HG03095 (cell line): ENCODE results near the gene CSNK1D.
"Not testable (repeated sequence)": the region's sequence is repeated elsewhere in the genome, so short reads cannot be mapped to it uniquely, and the experiment has no call there.

Experiments used
- ATAC-seq: cut with Tn5 transposase; IDR thresholded peaks from one replicate; pipeline ENCODE4 v1.9.1; 2021; ENCODE audit warnings: moderate library complexity; ENCODE audit not compliant: unreplicated experiment

Gene CSNK1D

DNA sequence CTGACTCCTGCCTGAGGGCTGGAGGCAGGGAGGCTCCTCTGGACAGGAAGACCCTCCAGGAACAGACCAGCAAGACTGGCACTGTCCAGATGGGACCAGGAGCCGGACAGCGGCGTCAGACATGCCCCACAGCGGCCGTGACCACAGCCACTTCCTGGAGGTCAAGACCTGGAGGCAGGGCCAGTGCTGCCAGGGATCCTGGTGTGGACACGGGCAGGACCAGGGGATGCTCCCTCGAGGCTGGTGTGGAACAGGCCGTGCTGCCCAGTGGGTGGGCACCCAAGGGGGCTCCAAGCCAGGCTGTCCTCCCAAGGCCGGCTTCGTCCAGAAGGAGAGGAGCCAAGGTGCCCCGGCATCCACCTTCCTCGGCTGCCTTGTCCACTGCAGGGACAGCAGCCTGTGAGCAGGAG lies 56.4 kb downstream of the CSNK1D start:
- ATAC-seq, result no peak

GRCh38 chr17:82216301-82217119 lies 57.0 kb downstream of the CSNK1D start:
- no peak for ATAC-seq

DNA sequence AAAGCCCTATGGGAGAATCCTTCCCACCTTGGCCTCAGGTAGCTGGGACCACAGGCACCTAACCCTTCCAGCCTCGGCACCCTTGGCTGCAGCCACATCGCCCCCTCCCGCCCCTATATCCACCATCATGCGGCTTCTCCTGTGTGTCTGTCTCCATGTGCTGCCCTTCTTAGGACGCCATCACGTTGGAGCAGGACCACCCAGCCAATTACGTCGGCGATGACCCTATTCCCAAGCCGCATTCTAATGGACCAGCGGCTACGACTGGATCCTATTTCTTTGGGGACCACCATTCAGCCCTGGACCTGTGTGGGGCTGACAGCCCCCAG lies 57.6 kb downstream of the CSNK1D start:
- no peak for ATAC-seq

GRCh38 chr17:82215095-82215971 lies 58.2 kb downstream of the CSNK1D start:
- no peak for ATAC-seq

GRCh38 chr17:82214012-82214628 lies 59.4 kb downstream of the CSNK1D start:
- no peak for ATAC-seq

GRCh38 chr17:82213251-82214011 lies 60.1 kb downstream of the CSNK1D start:
- ATAC-seq, result peak; percentile 10

DNA sequence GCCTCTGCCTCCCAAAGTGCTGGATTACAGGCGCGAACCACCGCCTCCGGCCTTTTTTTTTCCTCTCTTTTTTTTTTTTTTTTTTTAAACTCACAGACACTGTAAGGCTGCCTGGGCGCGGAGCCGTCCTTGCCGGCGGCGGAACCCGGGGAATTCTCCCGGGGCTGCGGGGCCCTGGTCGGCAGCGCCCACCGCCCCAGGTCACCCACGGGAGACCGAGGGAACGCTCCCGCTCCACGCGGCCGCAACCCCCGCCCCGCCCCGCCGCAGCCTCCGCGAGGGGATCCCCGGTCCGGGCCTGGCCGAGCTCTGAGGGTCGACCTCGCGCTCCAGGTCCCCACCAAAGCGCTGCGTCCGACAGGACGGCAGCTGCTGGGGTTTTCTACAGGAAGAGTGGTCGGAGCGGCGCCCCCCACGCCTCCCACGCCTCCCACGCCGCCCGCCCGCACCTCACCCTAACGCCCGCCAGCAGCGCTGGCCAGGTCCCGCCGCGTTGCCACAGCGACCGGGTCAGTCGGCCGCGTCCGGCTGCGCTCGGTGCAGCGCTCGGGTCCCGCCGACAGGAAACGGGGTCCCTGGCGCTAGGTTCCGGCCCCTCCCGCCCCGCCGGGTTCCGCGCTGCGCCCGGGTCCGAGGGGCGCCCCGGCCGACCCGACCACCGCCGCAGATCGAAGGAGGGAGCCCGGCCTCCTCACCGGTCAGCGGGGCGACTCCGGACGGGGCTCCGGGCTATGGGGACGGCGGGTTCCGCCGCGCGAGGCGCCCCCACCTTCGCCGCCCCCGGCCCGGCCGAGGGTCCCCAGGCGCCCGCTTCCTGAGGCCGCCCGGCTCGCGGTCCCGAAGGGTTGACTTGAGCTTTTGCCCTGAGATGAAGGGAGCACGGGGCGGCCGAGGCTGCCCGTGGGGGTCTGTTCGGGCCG lies 60.9 kb downstream of the CSNK1D start, which contains the start of gene CCDC57:
CCDC57 (minus strand) TSS at position 512 of the 920 bp plus-strand sequence. CDS start 10,898 bp downstream, outside the sequence.
- ATAC-seq, result peak; percentile 45

GRCh38 chr17:82210655-82211054 lies 62.8 kb downstream of the CSNK1D start:
- not testable (repeated sequence) for ATAC-seq

GRCh38 chr17:82205720-82206508 lies 67.6 kb downstream of the CSNK1D start:
- peak; percentile 73 for ATAC-seq

GRCh38 chr17:82204831-82205719 lies 68.4 kb downstream of the CSNK1D start:
- no peak for ATAC-seq

- no peak for ATAC-seq
These were observed 69.6 kb downstream of the CSNK1D start for GRCh38 chr17:82203920-82204319.

DNA sequence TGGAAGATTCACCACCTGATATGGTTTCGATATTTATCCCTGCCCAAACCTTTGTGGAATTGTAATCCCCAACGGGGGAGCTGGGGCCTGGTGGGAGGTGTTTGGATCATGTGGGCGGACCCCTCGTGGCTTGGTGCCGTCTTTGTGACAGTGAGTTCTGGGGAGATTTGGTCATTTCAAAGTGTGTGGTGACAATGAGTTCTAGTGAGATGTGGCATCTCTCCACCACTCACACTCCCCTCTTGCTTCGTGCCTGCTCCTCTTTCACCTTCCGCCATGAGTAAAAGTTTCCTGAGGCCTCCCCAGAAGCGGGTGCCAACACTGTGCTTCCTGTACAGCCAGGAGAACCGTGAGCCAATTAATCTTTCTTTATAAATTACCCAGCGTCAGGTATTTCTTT lies 70.5 kb downstream of the CSNK1D start:
- no peak for ATAC-seq

DNA sequence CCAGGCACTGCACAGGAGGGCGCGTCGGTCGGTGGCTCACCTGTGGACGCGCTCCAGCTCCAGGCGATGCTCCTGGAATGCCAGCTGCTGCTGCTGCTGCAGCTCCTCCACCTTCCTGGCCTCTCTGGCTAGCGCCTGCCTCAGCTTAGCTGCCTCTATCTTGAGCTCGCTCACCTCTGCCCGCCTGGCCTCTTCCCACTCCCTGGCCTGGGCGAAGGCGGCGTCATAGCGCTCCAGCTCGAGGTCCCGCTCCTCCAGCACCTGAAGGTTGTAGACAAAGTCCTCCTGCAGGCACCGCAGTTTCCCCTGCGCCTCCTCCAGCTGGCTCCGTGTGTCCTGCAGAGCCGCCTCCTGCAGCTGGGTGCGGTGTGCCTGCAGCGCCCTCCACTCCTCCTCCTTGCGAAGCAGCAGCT lies 72.0 kb downstream of the CSNK1D start:
- ATAC-seq, result no peak

DNA sequence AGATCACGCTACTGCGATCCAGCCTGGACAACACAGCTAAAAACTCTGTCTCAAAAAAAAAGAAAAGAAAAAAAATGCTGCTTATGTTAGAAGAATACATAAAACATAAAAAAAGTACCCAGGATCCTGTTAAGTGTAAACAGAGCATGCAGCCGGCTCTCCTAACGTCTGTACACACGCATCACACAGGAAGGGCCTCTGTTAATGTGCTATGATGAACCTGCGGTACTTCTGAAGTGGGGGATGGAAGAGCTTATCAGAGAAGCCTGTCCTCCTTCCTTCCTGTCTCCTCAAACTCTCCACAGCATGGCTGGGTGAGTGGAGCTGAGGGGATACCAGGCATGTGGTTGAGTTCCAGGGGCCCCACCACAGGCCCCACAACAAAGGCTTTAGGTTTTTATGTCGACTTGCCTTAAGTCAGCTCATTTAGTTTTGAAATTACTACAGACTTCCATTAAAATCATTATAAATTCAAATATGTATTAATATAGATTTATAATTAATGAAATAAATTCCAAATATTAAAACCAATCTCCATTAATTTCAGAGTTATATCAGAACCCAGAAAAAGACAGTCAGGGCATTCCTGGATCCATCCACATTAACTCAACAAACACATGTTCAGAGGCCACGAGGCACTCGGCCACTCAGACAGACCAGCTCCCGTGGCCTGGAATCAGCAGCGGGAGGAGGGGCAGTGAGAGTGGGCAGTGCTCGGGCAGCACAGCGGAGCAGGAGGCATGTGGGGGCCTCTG lies 72.6 kb downstream of the CSNK1D start:
- ATAC-seq, result no peak

DNA sequence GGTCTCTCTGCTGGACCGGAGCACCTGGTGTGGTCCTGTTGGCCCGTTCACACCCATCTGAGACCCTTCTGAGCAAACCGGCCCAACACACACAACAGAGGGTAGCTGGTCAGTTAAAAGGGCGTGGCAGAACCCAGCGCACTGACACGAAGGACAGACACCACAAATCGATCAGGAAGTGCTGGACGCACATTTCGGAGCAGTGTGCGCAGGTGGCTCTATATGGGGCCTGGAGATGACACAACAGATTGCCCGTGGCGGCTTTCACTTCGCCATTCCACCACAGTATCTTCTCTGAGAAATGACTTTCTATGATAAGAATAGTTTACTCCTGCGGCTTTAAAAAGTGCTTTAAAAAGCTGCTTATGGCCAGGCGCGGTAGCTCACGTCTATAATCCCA lies 73.4 kb downstream of the CSNK1D start:
- ATAC-seq, result no peak

GRCh38 chr17:82199496-82199895 lies 74.0 kb downstream of the CSNK1D start:
- ATAC-seq, result no peak

DNA sequence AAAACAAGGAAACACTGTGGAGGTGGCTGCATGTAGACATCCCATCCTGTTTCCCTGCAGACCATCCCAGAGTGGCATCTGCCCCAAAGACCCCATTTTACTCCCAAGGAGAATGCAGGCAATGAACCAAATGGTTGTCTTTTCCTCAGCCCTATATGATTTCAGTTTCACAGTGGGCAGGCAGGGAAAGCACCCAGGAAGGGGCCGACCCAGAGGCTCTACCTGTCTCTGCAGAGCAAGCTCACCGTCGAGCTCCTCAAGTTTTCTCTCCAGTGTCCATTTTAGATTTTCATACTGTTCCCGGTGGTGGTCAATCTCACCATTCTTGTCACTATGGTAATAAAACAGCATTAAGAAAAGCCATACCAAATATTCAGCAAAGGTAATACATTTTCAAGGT lies 75.4 kb downstream of the CSNK1D start:
- ATAC-seq, result no peak
